IPS-18c (cell line): ENCODE results near the gene KIR3DL1.
"Not testable (repeated sequence)": the region's sequence is repeated elsewhere in the genome, so short reads cannot be mapped to it uniquely, and the experiment has no call there.

Experiments used
- H3K4me3 ChIP-seq: 2 replicates; pipeline ENCODE4 v1.7.0; 2013; ENCODE audit warnings: low read depth, mild to moderate bottlenecking, low read length, moderate library complexity; ENCODE audit not compliant: insufficient read depth
- H3K9me3 ChIP-seq: one replicate; pipeline ENCODE4 v1.6.1; 2013; ENCODE audit warnings: mild to moderate bottlenecking, low read length, moderate library complexity; ENCODE audit not compliant: control insufficient read depth, insufficient read depth

KIR3DL1 gene

DNA sequence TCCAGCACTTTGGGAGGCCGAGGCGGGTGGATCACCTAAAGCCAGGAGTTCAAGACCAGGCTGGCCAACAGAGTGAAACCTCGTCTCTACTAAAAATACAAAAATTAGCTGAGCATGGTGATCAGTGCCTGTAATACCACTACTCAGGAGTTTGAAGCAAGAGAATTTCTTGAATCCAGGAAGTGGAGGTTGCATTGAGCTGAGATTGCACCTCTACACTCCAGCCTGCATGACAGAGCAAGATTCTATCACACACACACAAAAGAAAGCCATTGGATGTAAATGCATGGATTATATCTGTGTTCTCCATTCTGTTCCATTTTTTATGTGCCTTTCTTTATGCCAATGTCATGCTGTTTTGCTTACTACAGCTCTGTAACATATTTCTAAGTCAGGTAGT lies 42.2 kb downstream of the KIR3DL1 start:
- not testable (repeated sequence) for H3K4me3 ChIP-seq, H3K9me3 ChIP-seq

DNA sequence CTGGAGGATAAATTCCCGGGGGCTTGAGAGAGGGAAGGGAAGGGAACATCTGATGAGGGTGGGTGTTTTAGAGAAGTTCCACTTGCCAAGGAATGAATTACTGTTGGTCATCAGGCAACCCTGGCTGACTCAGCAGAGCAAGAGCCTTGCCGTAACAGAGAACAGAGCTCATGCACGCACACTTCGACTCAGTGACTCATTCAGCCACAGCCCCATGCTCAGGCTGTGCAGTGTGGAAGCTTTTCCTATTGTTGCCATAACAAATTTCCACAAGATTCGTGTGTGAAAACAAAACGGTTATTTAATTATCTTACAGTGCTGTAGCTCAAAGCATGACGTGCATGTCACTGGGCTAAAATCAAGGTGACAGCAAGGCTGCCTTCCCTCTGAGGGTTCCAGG lies 43.2 kb downstream of the KIR3DL1 start:
- H3K4me3 ChIP-seq, H3K9me3 ChIP-seq: not testable (repeated sequence)

DNA sequence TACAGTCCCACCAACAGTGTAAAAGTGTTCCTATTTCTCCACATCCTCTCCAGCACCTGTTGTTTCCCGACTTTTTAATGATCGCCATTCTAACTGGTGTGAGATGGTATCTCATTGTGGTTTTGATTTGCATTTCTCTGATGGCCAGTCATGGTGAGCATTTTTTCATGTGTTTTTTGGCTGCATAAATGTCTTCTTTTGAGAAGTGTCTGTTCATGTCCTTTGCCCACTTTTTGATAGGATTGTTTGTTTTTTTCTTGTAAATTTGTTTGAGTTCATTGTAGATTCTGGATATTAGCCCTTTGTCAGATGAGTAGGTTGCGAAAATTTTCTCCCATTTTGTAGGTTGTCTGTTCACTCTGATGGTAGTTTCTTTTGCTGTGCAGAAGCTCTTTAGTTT lies 47.2 kb downstream of the KIR3DL1 start:
- H3K9me3 ChIP-seq, H3K4me3 ChIP-seq: not testable (repeated sequence)

DNA sequence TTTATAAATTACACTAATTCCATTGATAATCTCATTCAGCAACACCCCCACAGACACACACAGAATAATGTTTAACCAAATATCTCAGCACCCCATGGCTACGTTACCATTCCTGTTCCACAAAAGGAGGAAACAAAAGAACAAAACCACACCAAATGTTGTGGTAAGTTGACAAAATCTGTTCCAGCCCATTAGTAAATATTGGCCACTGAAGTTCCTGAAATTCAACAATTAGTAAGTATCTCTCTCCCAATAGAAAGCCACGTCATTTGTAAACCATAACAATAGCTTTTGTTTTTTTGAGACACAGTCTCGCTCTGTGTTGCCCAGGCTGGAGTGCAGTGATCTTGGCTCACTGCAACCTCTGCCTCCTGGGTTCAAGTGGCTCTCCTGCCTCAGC lies 55.4 kb downstream of the KIR3DL1 start:
- Histone ChIP-seq H3K4me3 (no peak overlapping the region), H3K9me3 (no peaks in the 10 kb centered on the region)

DNA sequence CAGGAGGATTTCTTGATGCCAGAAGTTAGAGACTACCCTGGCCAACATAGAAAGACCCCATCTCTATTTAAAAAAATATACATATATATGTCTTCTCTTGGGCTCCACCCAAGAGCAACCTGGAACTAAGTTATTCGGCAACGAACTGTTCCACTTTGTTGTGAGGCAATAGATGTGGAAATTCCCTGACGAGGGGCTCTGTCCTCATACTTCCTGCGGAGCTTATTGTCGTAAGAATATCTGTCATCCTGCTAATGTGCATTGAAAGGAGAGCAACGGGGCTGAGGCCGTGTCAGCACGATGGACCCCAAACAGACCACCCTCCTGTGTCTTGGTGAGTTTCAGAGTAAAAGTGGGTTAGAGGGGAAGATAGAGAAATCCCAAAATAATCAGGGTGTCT lies 57.7 kb downstream of the KIR3DL1 start, which contains the start of gene FCAR:
TSS of gene FCAR (plus strand) at position 246 of the 400 bp plus-strand sequence. CDS start at position 301, 55 bp downstream.
- Histone ChIP-seq H3K4me3 (no peak within 1 kb of the TSS), H3K9me3 (no peaks in the 10 kb centered on the region)

DNA sequence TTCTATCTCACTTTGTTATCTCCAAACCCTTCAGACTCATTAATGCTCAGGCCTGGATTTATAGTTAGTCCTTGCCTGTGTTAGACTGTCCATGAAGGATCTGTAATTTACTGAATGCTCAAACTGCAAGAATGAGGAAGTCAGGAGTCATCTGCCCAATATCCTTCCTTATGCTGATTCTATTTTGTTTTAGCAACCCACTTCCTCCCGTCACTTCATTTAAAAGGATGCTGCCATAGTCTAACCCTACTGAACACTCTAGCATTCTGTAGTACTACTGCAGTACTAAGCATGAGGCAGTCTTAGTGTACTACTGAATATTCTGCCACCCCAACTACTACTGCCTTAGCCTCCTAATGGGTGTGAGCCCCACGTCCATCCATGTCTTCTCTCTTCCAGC lies 59.2 kb downstream of the KIR3DL1 start:
- Histone ChIP-seq H3K4me3 (no peak overlapping the region), H3K9me3 (no peaks in the 10 kb centered on the region)

DNA sequence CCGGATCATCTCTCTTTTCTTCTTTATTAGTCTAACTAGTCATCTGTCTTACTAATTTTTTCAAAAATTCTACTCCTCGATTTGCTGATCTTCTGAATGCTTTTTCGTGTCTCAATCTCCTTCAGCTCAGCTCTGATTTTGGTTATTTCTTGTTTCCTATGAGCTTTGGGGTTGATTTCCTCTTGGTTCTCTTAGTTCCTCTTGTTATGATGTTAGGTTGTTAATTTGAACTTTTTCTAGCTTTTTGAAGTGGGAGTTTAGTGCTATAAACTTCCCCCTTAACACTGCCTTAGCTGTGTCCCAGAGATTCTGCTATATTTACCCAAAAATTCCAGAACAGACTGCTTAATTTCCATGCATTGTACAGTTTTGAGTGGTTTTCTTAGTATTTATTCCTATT lies 61.2 kb downstream of the KIR3DL1 start:
- H3K9me3 ChIP-seq, result no peaks in the 10 kb centered on the region
- no peak overlapping the region for H3K4me3 ChIP-seq
